SK-N-SH (cell line): ENCODE data around the gene PEA15. TPM values are rescaled to one million over a fixed set of nuclear protein-coding genes. Genes with fewer than 3 reads are reported as not detected.

Experiments
- CTCF ChIA-PET: fragments of 300-600, 350-600 bp; formaldehyde crosslinking; extraction: SDS; loops from one replicate; lab custom pipeline; 2021; lab: Yijun Ruan, JAX
- POLR2A ChIA-PET: fragments of 350-600 bp; sonication (Branson Sonifier 250); formaldehyde crosslinking; extraction: SDS; loops from one replicate; lab custom pipeline; 2020; ENCODE audit warnings: antibody characterized with exemption, inconsistent platforms; lab: Yijun Ruan, JAX
- DNase-seq: peaks from one replicate; pipeline ENCODE4 v3.0.0; 2012
- H2AFZ ChIP-seq: fragments of 200-600 bp; sonication (generic); 2 replicates; pipeline ENCODE4 v1.8.1; 2016; ENCODE audit warnings: antibody characterized with exemption, mild to moderate bottlenecking, low read depth
- H3F3A ChIP-seq: fragments of 200-600 bp; sonication (generic); replicated peaks from 2 replicates; pipeline ENCODE3; 2016; ENCODE audit warnings: antibody characterized with exemption, mild to moderate bottlenecking; ENCODE audit not compliant: insufficient read depth
- H3K27ac ChIP-seq, 2 experiments: fragments of 200-500 bp in 1 of 2; fragments of 200-600 bp in 1 of 2; sonication (Bioruptor generic) in 1 of 2; sonication (generic), shearing (Covaris generic) in 1 of 2; 2 replicates each; pipeline versions ENCODE4 v1.5.1 to v1.6.1; 2014 to 2016; ENCODE audit warnings: low read depth in 2 of 2, inconsistent platforms in 1 of 2, low read length in 1 of 2, mild to moderate bottlenecking in 1 of 2, mixed read lengths in 1 of 2
- H3K27me3 ChIP-seq: fragments of 200-600 bp; sonication (generic), shearing (Covaris generic); 2 replicates; pipeline ENCODE4 v1.6.1; 2016; ENCODE audit warnings: mixed run types; ENCODE audit not compliant: insufficient read depth
- H3K36me3 ChIP-seq, 2 experiments: fragments of 200-500 bp in 1 of 2; fragments of 200-600 bp in 1 of 2; sonication (Bioruptor generic) in 1 of 2; sonication (generic) in 1 of 2; replicated peaks in 1 of 2; 2 replicates each; pipeline versions ENCODE3 to v1.5.1; 2014 to 2016; ENCODE audit warnings: low read length in 1 of 2, mild to moderate bottlenecking in 1 of 2; ENCODE audit not compliant: insufficient read depth in 2 of 2, control insufficient read depth in 1 of 2
- H3K4me1 ChIP-seq, 2 experiments: fragments of 200-500 bp in 1 of 2; fragments of 200-600 bp in 1 of 2; sonication (Bioruptor generic) in 1 of 2; sonication (generic), shearing (Covaris generic) in 1 of 2; 2 replicates each; pipeline versions ENCODE4 v1.5.1 to v1.6.1; 2014 to 2016; ENCODE audit warnings: low read depth in 1 of 2, low read length in 1 of 2, mixed run types in 1 of 2; ENCODE audit not compliant: insufficient read depth in 2 of 2, control insufficient read depth in 1 of 2
- H3K4me2 ChIP-seq: fragments of 200-600 bp; sonication (generic), shearing (Covaris generic); 2 replicates; pipeline ENCODE4 v1.6.1; 2017; ENCODE audit warnings: mixed run types
- H3K4me3 ChIP-seq, 2 experiments: fragments of 200-500 bp in 1 of 2; fragments of 200-600 bp in 1 of 2; sonication (Bioruptor generic) in 1 of 2; sonication (generic), shearing (Covaris generic) in 1 of 2; 2 replicates each; pipeline versions ENCODE4 v1.5.1 to v1.8.1; 2014 to 2016; ENCODE audit warnings: low read depth in 2 of 2, inconsistent platforms in 1 of 2, low read length in 1 of 2, mild to moderate bottlenecking in 1 of 2, mixed read lengths in 1 of 2, moderate library complexity in 1 of 2
- H3K79me2 ChIP-seq: fragments of 200-600 bp; sonication (generic); 2 replicates; pipeline ENCODE4 v1.8.1; 2017; ENCODE audit warnings: mild to moderate bottlenecking; ENCODE audit not compliant: insufficient read depth
- H3K9ac ChIP-seq: fragments of 200-600 bp; sonication (generic); 2 replicates; pipeline ENCODE4 v1.6.1; 2017; ENCODE audit warnings: mixed run types
- H3K9me2 ChIP-seq: fragments of 200-600 bp; sonication (generic); 2 replicates; pipeline ENCODE4 v1.6.1; 2017; ENCODE audit warnings: mixed run types
- H3K9me3 ChIP-seq: fragments of 200-600 bp; sonication (generic); 2 replicates; pipeline ENCODE4 v1.6.1; 2017; ENCODE audit warnings: mixed run types, mild to moderate bottlenecking, moderate library complexity
- H4K20me1 ChIP-seq: fragments of 200-600 bp; sonication (generic); 2 replicates; pipeline ENCODE4 v1.6.1; 2017; ENCODE audit warnings: mild to moderate bottlenecking, mixed run types; ENCODE audit not compliant: insufficient read depth
- FOSL2 ChIP-seq: IDR thresholded peaks from 2 replicates; pipeline ENCODE4 v1.4.0; 2012; ENCODE audit warnings: low read depth, mild to moderate bottlenecking, moderate library complexity, borderline replicate concordance
- FOXJ3 ChIP-seq: sonication (generic); formaldehyde crosslinking; IDR thresholded peaks from 2 replicates; pipeline ENCODE4 v1.5.1; 2020; ENCODE audit warnings: mild to moderate bottlenecking, missing genetic modification reagents
- GABPA ChIP-seq: IDR thresholded peaks from 2 replicates; pipeline ENCODE4 v1.4.0; 2012; ENCODE audit warnings: low read depth, mild to moderate bottlenecking
- GATA2 ChIP-seq: sonication (generic); formaldehyde crosslinking; IDR thresholded peaks from 2 replicates; pipeline ENCODE4 v1.5.0; 2020; ENCODE audit warnings: mild to moderate bottlenecking, missing genetic modification reagents
- MAX ChIP-seq: IDR thresholded peaks from 2 replicates; pipeline ENCODE4 v1.4.0; 2012; ENCODE audit warnings: low read depth
- MEF2A ChIP-seq: IDR thresholded peaks from 2 replicates; pipeline ENCODE4 v1.4.0; 2012; ENCODE audit warnings: low read depth, borderline replicate concordance
- MXI1 ChIP-seq: IDR thresholded peaks from 2 replicates; pipeline ENCODE4 v1.6.1; 2012; ENCODE audit warnings: mild to moderate bottlenecking, low read depth, low read length, improper control_type of control experiment
- NRF1 ChIP-seq: IDR thresholded peaks from 2 replicates; pipeline ENCODE4 v1.6.1; 2012; ENCODE audit warnings: low read depth, mild to moderate bottlenecking, low read length
- PBX3 ChIP-seq: IDR thresholded peaks from 2 replicates; pipeline ENCODE4; 2012
- POLR2AphosphoS5 ChIP-seq: IDR thresholded peaks from 2 replicates; pipeline ENCODE4 v1.6.1; 2012; ENCODE audit warnings: low read depth, low read length
- RAD21 ChIP-seq: IDR thresholded peaks from 2 replicates; pipeline ENCODE4 v1.6.1; 2012; ENCODE audit warnings: mild to moderate bottlenecking, low read length
- RCOR1 ChIP-seq: fragments of 150-350 bp; IDR thresholded peaks from 2 replicates; pipeline ENCODE4 v1.6.1; 2017; ENCODE audit warnings: antibody characterized with exemption, low read length
- RFX5 ChIP-seq: IDR thresholded peaks from 2 replicates; pipeline ENCODE4 v1.6.1; 2012; ENCODE audit warnings: mild to moderate bottlenecking, improper control_type of control experiment, low read length
- RXRA ChIP-seq: IDR thresholded peaks from 2 replicates; pipeline ENCODE4 v1.4.0; 2012; ENCODE audit warnings: low read depth, mild to moderate bottlenecking, borderline replicate concordance
- SMC3 ChIP-seq: IDR thresholded peaks from 2 replicates; pipeline ENCODE4 v1.6.1; 2012; ENCODE audit warnings: low read depth, low read length, improper control_type of control experiment
- TEAD4 ChIP-seq: IDR thresholded peaks from 2 replicates; pipeline ENCODE4 v1.4.0; 2012; ENCODE audit warnings: mild to moderate bottlenecking, borderline replicate concordance; ENCODE audit not compliant: insufficient read depth
- USF1 ChIP-seq: IDR thresholded peaks from 2 replicates; pipeline ENCODE4 v1.4.0; 2012; ENCODE audit warnings: low read depth, borderline replicate concordance
- YY1 ChIP-seq: IDR thresholded peaks from 2 replicates; pipeline ENCODE4 v1.4.0; 2012; ENCODE audit warnings: low read depth, mild to moderate bottlenecking
- WGBS: methylation state at CpG from one replicate; pipeline ENCODE4 v1.1.6; 2017; ENCODE audit warnings: low lambda C conversion rate; 5-methylcytosine and 5-hydroxymethylcytosine counted together
- polyA plus RNA-seq, 3 experiments: library from polyadenylated mRNA; depleted of rRNA; stranded (reverse); fragments of >200 nt; gene quantifications; 2 replicates each; pipeline ENCODE4 v1.2.3, GENCODE V29; 2012
- TF ChIP-seq, protein P1 (sequence below): IDR thresholded peaks from 2 replicates; pipeline ENCODE4 v1.4.0; 2012; ENCODE audit warnings: low read depth, borderline replicate concordance
- TF ChIP-seq, protein P2 (sequence below): IDR thresholded peaks from 2 replicates; pipeline ENCODE4 v1.6.1; 2012; ENCODE audit warnings: mild to moderate bottlenecking, low read depth, low read length, moderate library complexity
- TF ChIP-seq, protein P3 (sequence below): fragments of 200-600 bp; sonication (generic); IDR thresholded peaks from 2 replicates; pipeline ENCODE4 v1.6.1; 2017; ENCODE audit warnings: antibody characterized with exemption, mild to moderate bottlenecking, moderate library complexity

The PEA15 gene
- polyA plus RNA-seq, 1 of the 3 experiments (the other 2 are of a cell fraction): 322 TPM

- 0 out of 2 replicates have a peak overlapping the region, but pooled peaks have one; percentile 10 for H3K4me2 ChIP-seq
- no peaks in the 10 kb centered on the region for H3K9me2 ChIP-seq
- H2AFZ ChIP-seq: no peak overlapping the region
- H3K27ac ChIP-seq: peak overlapping the region; percentile 31 to 55
- no peak overlapping the region for H3K9ac ChIP-seq
- no peaks in the 10 kb centered on the region for H3K27me3 ChIP-seq
- peaks cover 49% of the 10 kb centered on the region for H3F3A ChIP-seq
- ChIA-PET POLR2A (interaction anchor here (0.6 to 1.7 kb wide), 8 partner anchors 8 to 117 kb away, joined by 3 to 8 read pairs (median 4); partner anchors contain the start of genes CASQ1 and PEA15), CTCF (interaction anchor here (0.8 to 5.5 kb wide), 34 partner anchors 11 to 173 kb away, joined by 3 to 141 read pairs (median 8); partner anchors contain the start of genes CASQ1, IGSF8, KCNJ9 and PEA15)
- no peaks in the 10 kb centered on the region for H4K20me1 ChIP-seq
- H3K4me1 ChIP-seq: peaks cover 11 to 18% of the 10 kb centered on the region in 2 experiments; a peak in 3 of 4 replicates
- WGBS: 20% methylated on average over 4 of the region's 4 CpGs
- no peaks in the 10 kb centered on the region for H3K9me3 ChIP-seq
- no peaks in the 10 kb centered on the region for H3K79me2 ChIP-seq
- H3K36me3 ChIP-seq: peaks cover 70 to 94% of the 10 kb centered on the region in 2 experiments
- H3K4me3 ChIP-seq: no peak overlapping the region; a peak in 1 of 4 replicates
- peak; percentile 55 for DNase-seq
- TF ChIP-seq FOSL2 (no peak), FOXJ3 (CRISPR knock-in tag) (no peak), POLR2AphosphoS5 (0 out of 2 replicates have a peak, but pooled peaks have one; percentile 12), RCOR1 (peak; percentile 48; the same call in 1 of the 2 replicates), RXRA (no peak), USF1 (no peak), NRF1 (no peak), TEAD4 (no peak), PBX3 (0 out of 2 replicates have a peak, but pooled peaks have one; percentile 11), RFX5 (no peak), SMC3 (peak; percentile 89), MAX (no peak), MXI1 (no peak), MEF2A (no peak), RAD21 (peak; percentile 81), GABPA (no peak), GATA2 (CRISPR knock-in tag) (no peak), YY1 (no peak)
- TF ChIP-seq, protein P1, sequence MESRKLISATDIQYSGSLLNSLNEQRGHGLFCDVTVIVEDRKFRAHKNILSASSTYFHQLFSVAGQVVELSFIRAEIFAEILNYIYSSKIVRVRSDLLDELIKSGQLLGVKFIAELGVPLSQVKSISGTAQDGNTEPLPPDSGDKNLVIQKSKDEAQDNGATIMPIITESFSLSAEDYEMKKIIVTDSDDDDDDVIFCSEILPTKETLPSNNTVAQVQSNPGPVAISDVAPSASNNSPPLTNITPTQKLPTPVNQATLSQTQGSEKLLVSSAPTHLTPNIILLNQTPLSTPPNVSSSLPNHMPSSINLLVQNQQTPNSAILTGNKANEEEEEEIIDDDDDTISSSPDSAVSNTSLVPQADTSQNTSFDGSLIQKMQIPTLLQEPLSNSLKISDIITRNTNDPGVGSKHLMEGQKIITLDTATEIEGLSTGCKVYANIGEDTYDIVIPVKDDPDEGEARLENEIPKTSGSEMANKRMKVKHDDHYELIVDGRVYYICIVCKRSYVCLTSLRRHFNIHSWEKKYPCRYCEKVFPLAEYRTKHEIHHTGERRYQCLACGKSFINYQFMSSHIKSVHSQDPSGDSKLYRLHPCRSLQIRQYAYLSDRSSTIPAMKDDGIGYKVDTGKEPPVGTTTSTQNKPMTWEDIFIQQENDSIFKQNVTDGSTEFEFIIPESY: no peak
- TF ChIP-seq, protein P2, sequence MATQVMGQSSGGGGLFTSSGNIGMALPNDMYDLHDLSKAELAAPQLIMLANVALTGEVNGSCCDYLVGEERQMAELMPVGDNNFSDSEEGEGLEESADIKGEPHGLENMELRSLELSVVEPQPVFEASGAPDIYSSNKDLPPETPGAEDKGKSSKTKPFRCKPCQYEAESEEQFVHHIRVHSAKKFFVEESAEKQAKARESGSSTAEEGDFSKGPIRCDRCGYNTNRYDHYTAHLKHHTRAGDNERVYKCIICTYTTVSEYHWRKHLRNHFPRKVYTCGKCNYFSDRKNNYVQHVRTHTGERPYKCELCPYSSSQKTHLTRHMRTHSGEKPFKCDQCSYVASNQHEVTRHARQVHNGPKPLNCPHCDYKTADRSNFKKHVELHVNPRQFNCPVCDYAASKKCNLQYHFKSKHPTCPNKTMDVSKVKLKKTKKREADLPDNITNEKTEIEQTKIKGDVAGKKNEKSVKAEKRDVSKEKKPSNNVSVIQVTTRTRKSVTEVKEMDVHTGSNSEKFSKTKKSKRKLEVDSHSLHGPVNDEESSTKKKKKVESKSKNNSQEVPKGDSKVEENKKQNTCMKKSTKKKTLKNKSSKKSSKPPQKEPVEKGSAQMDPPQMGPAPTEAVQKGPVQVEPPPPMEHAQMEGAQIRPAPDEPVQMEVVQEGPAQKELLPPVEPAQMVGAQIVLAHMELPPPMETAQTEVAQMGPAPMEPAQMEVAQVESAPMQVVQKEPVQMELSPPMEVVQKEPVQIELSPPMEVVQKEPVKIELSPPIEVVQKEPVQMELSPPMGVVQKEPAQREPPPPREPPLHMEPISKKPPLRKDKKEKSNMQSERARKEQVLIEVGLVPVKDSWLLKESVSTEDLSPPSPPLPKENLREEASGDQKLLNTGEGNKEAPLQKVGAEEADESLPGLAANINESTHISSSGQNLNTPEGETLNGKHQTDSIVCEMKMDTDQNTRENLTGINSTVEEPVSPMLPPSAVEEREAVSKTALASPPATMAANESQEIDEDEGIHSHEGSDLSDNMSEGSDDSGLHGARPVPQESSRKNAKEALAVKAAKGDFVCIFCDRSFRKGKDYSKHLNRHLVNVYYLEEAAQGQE: no peak
- TF ChIP-seq, protein P3, sequence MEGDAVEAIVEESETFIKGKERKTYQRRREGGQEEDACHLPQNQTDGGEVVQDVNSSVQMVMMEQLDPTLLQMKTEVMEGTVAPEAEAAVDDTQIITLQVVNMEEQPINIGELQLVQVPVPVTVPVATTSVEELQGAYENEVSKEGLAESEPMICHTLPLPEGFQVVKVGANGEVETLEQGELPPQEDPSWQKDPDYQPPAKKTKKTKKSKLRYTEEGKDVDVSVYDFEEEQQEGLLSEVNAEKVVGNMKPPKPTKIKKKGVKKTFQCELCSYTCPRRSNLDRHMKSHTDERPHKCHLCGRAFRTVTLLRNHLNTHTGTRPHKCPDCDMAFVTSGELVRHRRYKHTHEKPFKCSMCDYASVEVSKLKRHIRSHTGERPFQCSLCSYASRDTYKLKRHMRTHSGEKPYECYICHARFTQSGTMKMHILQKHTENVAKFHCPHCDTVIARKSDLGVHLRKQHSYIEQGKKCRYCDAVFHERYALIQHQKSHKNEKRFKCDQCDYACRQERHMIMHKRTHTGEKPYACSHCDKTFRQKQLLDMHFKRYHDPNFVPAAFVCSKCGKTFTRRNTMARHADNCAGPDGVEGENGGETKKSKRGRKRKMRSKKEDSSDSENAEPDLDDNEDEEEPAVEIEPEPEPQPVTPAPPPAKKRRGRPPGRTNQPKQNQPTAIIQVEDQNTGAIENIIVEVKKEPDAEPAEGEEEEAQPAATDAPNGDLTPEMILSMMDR: peak; percentile 72
Observed at GRCh38 chr1:160219062-160219929, 14.1 kb downstream of the PEA15 start.
